Raji (cell line): ENCODE measurements around the gene TIGD4.

Source experiments
- POLR2A ChIP-seq: IDR thresholded peaks from 2 replicates; pipeline ENCODE4 v1.6.1; 2011; ENCODE audit warnings: low read depth, low read length, control low read depth; ENCODE audit not compliant: insufficient read depth

The TIGD4 gene

DNA sequence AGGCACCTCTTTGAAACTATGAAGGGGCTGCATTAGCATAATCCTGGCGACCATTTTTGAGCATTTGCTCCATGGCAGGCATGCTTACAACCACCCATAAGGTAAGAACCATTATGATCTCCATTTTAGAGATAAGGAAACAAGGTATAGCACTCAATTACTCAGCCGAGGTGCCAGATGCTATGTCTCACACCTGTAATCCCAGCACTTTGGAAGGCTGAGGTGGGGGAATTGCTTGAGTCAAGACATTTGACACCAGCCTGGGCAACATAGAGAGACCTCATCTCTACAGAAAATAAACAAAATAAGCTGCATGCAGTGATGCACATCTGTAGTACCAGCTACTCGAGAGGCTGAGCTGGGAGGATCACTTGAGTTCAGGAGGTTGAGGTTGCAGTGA, 43.6 kb downstream of the TIGD4 start:
- TF ChIP-seq POLR2A: no peak

DNA sequence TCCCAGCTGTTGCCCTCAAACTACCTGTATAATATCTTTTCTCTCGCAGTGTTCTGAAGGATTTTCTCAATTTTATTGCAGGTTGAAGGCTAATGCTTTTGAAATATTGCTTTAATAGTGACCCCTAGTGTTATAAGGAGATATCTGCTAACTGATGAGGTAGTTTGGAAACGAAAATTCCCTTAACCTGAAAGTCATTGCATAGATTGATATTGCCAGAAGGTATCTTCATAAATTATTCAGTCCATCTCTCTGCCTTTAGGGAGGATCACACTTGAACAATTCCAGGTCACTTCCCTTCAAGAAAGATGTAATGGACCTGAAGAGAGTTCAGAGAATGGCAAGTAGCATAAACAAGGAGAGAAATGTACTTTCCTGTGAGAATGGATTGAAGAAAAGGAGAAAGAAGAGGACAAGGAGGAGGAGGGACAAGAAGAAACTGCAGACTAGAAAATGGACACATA, 44.1 kb downstream of the TIGD4 start:
- TF ChIP-seq POLR2A: no peak

DNA sequence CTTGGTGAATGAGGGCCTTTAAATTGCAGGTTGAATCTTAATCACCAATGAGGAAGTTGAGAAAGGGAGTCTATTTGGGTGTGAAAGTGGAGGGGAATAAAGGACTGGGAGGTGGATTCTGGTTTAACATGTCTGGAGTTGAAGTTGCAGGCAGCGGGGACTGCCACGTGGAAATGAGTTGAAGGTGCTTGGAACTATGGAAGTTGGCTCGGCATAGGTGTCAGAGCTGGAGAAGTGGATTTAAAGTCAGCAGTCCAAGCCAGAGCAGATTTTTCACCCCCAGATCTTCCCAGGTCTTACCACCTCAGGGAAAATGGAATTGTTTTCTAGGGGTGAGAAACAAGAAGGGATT, 44.9 kb downstream of the TIGD4 start:
- no peak for TF ChIP-seq POLR2A

DNA sequence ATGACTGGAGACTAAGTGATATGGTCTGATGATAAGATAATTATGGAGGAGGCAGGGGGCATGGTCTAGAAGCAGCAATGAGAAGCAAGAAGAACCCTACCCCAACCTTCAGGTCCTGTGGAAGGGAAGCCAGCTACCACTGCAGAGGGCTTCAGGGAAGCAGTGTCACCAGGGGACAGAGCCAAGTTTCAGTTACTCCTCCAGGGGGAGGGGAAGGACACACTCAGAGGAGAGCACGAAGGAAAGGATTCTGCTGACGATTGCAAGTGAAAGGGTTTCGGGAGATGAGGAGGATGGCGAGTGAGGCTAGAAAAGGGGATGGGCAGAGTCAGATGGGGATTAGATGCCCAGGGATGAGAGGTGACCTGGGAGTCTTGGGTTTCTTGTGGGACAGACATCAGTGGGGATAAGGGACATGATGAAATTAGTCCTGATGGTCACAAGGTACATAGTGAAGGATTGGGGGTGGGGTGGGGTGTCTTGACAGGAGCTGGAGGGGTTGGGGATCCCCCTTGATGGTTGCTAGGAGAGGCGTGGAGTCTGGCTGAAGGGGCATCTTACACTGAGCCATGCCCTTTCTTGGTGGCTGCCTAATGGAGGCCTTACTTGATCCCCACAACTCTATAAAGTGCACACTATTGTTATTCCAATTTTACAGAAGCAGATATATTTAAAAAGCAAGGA, 45.4 kb downstream of the TIGD4 start:
- no peak for TF ChIP-seq POLR2A

DNA sequence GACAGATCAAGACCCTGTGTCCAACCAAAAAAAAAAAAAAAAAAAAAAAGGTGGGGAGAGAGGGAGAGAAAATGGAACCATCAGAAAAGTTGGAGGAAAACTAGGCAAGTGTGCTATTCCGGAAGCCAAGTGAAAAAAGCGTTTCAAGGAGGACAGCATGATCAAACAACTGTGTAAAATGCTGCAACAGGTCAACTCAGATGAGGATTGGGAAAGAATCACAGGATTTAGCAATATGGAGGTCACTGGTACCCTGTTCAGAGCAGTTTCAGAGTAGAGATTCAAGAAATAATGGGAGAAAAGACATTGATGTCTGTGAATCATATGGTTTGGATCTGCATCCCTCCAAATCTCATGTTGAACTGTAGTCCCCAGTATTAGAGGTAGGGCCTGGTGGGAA, 47.5 kb downstream of the TIGD4 start:
- TF ChIP-seq POLR2A: no peak

DNA sequence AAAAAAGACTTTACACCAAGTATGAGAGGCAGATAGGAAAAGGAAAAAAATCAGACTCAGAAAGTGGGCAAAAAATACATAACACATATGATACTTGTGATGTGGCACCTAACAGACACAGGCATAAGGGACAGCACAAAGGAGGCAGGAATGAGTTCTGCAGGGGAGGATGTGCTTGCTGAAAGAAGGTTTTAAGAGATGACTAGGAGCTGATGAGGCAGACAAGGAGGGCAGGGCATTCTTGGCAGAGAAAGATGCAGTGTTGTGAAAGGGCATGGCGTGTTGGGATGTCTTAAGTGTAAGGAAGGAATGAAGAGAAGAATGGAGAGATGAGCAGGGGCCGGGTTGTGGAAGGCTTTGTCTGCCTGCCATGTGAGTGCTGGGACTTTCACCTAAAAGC, 50.1 kb downstream of the TIGD4 start:
- no peak for TF ChIP-seq POLR2A

DNA sequence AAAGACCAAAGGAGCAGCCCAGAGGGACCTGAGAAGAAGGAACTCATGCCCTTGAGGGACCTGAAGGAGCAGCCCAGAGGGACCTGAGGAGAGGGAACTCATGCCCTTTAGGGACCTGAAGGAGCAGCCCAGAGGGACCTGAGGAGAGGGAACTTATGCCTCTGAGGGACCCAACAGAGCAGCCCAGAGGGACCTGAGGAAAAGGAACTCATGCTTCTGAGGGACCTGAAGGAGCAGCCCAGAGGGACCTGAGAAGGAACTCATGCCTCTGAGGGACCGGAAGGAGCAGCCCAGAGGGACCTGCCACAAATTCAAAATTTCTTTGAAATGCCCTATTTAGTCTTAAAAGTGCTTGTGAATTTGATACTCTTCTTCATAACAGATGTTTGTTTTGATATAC, 51.2 kb downstream of the TIGD4 start:
- no peak for TF ChIP-seq POLR2A

DNA sequence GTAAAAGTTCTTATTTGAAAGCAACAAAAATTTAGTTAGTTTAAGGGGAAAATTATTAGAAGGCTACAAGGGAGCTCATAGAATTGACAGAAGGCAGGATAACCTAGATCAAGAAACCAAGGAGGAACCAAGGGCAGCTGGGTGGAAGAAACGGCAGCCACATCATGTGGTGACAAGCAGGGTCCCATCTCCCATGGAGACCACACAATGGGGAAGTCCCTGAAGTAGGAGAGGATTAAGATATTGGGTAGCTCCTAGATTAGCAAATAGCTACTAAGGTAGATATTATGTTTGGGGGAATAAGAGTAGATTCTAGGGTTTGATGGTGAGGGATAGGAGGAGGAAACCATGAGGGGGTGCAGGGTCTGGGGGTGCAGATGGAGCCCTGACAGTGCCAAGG, 51.7 kb downstream of the TIGD4 start:
- no peak for TF ChIP-seq POLR2A

DNA sequence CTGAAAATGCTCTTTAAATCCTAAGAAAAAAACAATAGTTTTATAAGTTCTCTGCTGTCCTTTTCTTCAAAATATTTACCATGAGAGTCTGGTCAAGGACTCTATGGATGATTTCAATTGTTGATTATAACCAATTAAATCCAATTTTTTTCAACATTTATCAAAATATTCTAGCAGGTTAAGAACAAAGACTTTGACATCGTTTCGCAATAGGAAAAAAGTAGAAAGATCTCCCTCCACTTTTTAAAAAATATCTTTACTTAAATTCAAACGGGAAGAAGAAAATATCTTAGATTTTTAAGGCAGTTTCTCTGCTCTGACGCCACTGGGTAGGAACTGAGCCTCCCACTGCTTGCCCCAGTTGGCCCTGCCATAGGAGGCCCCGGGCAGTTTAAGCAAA, 55.0 kb downstream of the TIGD4 start:
- TF ChIP-seq POLR2A: no peak

DNA sequence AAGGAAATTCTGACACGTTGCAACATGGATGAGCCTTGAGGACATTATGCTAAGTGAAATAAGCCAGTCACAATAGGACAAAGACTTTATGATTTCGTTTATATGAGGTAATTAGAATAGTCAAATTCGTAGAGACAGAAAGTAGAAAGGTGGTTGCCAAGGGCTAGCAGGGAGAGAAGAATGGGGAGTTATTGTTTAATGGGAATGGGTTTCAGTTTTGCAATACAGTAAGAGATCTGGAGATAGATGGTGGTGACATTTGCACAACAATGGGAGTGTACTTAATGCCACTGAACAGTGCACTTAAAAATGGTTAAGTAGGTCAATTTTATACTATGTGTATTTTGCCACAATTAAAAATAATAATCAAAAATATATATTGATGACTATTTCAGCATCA, 56.3 kb downstream of the TIGD4 start:
- TF ChIP-seq POLR2A: no peak

DNA sequence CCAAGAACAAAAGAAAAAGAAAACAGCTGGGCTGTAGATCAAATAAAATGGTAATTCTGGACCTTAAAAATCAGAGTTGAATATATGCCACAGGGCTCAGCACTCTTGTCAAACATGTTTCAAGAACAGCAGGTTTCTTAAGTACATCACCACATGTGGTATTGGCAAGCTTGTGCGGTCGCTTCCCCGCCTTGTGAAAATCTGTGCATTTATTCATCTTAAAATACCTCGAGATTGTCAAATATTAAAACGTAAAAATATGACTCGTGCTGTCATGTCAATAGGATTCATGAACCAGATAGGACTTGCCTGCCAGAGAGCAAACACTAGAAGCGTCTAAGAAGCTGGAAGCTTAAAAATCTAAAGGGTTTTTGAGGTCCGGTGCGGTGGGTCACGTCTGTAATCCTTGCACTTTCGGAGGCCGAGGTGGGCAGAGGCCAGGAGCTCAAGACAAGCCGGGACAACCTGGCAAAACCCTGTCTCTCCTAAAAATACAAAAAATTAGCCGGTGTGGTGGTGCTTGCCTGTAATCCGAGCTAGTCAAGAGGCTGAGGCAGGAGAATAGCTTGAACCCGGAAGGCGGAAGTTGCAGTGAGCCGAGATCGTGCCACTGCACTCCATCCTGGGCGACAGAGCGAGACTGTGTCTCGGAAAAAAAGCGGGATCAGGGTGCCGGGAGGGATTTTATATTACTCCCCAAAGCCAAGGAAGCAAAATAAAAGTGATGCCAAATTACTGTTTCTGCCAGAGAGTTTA, 59.6 kb downstream of the TIGD4 start:
- TF ChIP-seq POLR2A: no peak
